Cortex of kidney (tissue), 1 donor: ENCODE results near the gene GPC6.
"Not testable (repeated sequence)": the region's sequence is repeated elsewhere in the genome, so short reads cannot be mapped to it uniquely, and the experiment has no call there.

Experiments
- DNase-seq: peaks from one replicate; lab custom pipeline; 2025; lab: John Stamatoyannopoulos, UW

GPC6 gene

DNA sequence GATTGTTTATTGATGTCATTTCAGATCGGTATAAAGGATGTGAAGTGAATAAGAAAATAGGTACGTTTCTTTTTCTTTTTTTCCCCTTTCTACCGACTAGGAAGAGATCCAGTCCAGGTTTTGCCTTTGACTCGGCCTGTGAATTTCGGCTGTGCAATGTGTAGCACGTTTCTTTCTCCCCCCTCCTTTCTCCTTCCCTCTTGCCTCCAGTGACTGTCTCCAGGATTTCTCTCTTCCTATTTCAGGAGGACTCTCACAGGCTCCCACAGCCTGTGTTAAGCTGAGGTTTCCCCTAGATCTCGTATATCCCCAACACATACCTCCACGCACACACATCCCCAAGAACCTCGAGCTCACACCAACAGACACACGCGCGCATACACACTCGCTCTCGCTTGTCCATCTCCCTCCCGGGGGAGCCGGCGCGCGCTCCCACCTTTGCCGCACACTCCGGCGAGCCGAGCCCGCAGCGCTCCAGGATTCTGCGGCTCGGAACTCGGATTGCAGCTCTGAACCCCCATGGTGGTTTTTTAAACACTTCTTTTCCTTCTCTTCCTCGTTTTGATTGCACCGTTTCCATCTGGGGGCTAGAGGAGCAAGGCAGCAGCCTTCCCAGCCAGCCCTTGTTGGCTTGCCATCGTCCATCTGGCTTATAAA is at the start of gene GPC6:
Gene GPC6 (plus strand): TSS at position 185 of the 657 bp plus-strand sequence.
- no peak for DNase-seq

DNA sequence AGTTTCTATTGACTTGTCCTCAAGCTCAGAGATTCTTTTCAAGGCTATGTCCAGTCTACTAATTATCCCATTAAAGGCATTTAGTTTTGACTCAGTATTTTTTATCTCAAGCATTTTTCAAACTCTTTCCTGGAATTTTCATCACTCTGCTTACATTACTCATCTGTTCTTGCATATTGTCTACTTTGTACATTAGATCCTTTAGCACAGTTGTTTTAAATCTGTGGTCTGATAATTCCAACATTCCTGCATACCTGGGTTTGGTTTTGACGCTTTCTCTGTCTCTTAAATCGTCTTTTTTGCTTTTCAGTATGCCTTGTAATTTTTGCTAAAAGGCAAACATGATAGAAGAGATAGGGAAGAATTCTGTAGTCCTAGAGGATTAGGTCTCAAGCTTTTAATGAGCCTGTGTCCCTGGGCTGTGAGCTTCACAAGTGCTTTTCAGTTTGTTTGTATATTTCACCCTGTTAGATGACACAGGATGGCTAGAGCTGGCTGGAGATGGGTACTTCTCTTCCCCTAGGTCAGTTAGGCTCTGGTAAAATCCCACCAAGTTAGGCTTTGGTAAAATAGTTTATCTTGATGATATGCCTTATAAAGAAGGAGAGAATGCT is 46.1 kb upstream of the GPC6 start:
- no peak for DNase-seq

DNA sequence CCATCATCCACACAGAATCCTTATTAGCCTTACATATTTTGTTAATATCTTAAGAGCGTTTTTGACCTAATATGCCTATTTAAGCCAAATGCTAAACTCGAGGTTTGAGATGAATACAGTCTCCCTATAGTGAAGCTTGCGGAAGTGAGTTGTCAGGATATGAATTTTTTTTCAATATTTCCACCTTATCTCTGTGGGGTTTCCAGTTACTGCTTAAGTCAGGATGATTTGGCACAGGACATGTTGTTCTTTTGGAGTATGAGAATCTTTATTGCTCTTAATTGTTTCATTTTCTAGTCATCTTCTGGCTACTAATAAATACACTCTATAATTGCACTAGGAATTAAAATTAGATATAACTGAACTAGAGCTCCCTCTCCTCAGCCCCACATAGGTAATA is 44.2 kb upstream of the GPC6 start:
- DNase-seq: no peak

DNA sequence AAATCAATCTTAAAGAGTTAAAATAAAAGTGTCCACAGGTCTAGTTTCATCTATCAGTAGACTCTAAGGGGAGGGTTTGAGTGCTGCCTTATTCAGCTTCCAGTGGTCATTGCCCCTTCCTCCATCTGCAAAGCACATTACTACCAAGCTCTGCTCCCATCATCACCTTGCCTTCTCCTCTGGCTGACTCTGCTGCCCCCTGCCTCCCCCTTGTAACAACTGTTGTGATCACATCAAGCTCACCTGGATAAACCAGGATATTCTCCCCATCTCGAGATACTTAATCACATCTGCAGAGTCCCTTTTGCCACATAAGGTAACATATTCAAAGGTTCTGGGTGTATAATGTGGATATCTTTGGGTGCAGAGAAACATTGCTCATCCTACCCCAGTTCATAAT is 43.3 kb upstream of the GPC6 start:
- no peak for DNase-seq

DNA sequence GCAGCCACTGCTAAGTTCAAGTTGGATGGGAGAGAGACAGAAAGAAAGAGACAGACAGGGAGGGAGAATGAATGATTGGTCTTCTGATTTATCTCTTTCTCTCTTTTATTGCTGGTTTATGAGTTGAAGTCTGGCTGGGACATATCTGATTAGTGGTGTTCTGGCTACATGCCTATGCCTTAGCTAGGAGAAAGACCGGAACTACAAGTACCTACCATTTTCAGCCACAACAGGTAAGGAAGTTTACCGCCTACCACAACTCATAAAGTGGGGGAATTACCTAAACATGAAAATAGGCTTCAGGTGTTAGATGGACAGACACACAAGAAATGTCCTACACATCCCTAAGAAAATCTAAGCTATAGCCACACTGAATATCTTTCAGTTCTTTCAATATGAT is 36.6 kb upstream of the GPC6 start:
- no peak for DNase-seq

DNA sequence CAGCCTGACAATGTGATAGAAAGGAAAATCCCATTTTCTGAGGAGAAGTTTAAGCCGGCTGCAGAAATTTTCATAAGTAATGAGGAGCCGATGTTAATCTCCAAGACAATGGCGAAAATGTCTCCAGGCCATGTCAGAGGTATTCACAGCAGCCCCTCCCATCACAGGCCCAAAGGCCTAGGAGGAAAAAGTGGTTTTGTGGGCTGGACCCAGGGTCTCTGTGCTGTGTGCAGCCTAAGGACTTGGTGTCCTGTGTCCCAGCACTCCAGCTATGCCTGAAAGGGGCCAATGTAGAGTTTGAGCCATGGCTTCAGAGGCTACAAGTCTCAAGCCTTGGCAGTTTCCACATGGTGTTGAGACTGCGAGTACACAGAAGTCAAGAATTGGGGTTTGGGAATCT is 32.9 kb upstream of the GPC6 start:
- DNase-seq: no peak

DNA sequence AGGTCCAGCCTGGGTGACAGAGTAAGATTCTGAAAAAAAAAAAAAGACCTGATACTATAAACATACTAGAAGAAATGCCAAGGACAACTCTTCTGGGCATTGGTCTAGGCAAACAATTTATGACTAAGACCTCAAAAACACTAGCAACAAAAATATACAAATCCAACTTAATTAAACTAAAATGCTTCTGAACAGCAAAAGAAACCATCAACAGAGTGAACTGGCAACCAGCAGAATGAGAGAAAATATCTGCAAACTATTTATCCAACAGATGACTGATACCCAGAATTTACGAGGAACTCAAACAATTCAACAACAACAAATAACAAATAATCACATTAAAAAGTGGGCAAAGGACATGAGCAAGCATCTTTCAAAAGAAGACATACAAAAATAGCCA is 26.8 kb upstream of the GPC6 start:
- DNase-seq: no peak

DNA sequence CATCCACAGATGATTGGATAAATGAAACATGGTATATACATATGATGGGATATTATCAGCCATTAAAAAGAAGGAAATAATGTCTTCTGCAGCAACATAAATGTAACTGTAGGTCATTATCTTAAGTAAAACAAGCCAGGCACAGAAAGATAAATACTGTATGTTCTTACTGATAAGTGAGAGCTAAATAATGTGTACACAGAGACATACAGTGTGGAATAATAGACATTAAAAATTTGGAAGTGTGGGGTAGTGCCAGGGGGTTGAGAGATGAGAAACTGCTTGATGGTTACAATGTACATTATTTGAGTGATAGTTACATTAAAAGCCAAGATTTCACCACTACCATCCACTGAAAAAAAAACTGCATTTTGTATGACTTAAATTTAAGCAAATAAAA is 26.0 kb upstream of the GPC6 start:
- no peak for DNase-seq

DNA sequence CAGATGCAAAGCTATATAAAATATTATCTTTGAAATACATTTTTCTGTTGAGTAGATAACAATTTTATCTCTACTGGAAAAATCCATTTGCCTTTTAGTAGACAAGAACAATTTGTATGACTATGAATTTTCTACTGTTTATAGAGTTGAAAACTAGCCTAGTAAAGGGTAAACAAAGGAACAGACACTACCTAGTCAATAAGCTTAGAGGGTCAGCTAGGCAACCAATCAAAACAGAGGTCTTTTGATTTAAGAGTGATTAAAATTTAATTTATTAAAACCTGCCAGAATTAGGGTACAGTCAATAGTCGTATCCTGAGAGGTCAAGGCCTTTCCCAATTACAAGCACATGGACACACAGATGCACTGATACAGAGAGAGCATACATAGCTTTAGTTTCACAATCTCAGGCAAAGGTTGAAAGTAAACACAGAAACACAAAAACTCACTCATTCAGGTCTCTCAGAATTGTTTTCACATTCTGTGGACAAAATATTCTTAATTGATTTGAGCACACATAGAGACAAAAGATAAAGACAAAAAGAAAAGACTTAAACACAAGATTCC is 24.5 kb upstream of the GPC6 start:
- no peak for DNase-seq

DNA sequence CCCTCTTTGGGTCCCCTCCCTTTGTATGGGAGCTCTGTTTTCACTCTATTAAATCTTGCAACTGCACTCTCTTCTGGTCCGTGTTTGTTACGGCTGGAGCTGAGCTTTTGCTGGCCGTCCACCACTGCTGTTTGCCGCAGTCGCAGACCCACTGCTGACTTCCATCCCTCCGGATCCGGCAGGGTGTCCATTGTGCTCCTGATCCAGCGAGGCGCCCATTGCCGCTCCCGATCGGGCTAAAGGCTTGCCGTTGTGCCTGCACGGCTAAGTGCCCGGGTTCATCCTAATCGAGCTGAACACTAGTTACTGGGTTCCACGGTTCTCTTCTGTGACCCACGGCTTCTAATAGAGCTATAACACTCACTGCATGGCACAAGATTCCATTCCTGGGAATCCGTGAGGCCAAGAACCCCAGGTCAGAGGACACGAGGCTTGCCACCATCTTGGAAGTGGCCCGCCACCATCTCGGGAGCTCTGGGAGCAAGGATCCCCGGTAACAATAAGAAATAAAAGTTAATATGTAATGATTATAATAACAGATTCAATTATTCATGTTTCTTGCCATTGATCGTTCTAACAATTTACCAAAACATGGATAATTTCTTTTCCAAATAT is 19.7 kb upstream of the GPC6 start:
- DNase-seq: not testable (repeated sequence)

DNA sequence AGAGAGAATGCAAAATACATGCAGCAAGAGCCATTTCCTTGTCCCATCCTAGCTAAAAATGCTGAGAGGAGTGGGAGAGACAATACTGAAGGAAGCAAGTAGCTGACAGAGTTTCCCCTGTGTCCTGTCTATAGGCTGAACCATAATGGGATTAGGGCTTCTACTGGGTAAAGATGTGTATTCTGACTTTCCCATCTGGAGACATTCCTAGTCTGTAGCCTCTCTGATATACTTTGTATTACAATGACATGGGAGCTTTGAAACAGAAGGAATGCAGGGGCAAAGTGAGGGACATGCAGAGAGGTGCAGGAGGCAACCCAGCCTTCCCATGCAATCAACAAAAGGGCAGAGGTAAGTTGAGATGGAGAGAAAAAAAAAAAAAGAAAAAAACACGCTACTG is 10.5 kb upstream of the GPC6 start:
- DNase-seq: no peak

DNA sequence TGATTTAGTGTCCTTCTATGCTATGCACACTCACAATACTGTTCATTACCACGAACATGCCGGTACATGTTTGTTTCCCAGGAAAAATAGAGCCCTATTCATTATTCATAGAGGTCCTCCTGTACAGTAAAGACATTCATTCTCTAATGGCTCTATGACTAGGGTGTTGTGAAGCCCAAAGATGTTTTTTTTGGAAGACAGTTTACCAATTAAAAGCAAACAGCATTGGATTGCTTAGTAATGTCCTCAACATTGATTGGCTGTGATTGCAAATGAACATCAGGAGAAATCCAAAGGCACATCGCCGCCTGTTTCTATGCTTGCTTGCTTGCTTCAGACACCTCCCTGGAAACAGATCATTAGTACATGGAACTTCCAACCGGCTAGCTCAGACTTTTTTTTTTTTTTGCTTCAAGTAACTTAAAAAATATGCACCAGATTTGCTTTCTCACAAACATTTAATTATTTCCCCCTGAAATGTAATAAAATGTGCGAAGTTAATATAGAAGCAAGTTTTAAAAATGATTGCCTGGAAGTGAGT is 8.8 kb upstream of the GPC6 start:
- DNase-seq: no peak

DNA sequence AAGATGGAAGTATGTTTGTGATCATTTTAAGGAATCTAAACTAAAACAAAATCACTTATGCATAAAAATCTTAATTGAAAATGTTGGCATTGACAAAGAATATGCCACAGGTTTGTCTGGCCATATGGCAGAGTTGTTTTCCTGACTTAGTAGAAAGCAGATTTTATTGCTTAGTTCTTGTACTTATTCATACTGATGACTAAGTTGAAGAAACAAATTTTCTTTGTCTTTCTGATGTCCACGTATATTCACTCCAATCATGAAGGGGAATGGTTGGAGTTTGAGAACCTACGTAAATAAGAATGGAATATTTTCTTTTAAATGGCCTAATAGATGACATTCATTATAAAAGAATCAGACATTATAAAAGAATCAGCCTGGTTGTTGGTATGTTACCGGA is 8.0 kb upstream of the GPC6 start:
- no peak for DNase-seq

DNA sequence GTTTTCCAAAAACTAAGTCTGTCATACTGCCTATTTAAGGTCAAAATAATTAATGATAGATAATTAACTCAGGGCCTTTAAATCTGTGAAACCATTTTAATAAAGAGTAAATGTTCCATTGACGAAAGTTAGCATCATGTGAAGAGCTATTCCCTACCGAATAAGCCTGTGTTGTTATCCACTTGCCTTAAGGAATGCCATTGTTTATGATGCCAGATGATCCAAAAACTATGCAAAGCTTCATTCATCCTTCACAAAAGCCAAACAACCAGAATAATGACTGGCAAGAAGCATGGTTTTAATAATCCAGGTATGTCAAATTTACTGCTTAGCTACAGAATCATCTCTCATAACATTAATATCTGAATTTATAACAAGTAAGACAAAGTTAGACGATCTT is 6.5 kb upstream of the GPC6 start:
- DNase-seq: no peak

DNA sequence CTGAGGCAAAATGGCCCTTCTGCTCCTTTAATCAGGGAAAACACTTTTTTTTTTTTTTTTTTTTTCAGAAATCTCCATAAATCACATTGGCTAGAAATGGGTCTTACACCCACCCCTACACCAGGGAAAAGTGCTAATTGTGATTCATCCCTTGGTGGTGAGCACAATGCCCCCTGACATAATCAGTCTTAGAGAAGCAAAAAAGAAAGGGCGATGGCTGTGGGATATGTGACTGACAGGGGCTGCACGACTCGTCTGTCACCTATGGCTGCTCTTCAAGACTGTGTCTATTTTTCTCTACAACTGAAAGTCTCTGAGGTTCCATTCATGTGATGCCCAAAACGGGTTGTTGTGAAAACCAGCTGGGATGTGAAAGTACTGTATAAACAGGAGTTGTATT is 3.6 kb upstream of the GPC6 start:
- DNase-seq: no peak

DNA sequence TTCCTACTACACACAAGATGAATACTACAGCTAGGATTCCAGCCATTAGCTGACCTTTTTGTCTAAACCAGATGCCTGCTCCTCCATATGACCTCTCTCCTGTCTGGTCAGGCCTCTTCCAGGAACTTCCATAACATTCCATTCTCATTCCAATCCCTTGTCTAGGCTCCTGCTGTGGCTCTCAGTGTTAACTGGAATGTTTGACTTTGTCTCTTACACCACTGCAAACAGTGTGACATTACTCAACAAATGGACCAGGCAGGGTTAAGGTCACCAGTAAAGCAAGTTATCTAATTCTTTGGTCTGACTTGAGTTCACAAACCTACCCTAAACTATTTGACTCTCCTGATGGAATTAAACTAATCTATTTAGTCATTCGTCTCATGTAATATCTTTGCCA is 2.1 kb upstream of the GPC6 start:
- no peak for DNase-seq

DNA sequence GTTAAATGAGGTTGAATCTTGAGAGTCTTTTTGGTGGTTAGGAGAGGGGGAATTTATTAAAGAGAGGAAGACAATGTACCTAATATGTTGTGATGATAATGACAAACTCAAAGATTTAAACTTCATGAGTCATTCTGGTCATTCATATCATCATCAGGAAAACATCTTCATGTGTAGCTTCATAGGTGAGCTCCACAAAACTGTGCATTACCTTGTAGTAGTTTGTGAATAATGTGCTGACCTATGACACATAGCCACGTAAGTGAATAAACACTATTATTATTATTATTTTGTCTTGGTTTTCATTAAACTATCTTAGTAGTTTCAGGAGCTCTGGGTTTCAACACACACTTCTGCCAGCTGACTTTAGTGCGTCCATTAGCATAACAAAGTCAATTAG is 997 bp upstream of the GPC6 start:
- DNase-seq: no peak

DNA sequence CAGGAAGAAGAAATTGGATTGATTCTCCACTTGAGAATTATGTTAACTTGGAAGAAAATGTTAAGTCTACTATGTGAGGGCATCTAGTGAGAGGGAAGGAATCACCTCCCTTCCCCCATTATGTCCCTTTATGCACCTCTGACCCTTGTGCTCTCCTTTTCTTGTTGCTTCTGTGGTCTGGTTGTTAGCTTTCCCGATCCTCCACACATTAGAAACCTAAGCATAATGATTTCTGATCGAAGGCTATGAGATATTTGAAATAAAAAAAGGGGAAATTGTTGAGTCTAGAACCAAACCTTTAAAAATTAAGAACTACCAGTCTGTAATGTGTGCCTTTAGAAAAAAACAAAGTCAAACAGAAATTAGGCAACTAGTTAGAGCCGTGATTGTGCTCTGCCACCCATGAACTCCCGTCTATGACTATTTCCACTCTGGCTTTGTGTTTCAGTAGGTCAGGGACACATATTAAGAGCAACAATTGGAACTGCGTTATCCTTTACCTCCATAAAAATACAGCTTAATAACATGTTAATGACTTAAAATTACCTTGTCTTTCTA is 463 bp upstream of the GPC6 start:
- no peak for DNase-seq

DNA sequence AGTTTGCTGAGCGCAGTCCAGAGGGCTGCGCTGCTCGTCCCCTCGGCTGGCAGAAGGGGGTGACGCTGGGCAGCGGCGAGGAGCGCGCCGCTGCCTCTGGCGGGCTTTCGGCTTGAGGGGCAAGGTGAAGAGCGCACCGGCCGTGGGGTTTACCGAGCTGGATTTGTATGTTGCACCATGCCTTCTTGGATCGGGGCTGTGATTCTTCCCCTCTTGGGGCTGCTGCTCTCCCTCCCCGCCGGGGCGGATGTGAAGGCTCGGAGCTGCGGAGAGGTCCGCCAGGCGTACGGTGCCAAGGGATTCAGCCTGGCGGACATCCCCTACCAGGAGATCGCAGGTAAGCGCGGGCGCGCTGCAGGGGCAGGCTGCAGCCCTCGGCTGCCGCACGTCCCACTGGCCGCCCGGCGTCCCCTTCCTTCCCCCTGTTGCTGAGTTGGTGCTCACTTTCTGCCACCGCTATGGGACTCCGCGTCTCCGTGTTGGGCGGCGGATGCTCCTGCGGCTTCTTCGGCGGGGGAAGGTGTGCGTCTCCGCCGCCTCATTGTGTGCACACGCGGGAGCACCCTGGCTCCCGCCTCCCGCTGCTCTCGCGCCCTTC is 772 bp downstream of the GPC6 start:
- no peak for DNase-seq

DNA sequence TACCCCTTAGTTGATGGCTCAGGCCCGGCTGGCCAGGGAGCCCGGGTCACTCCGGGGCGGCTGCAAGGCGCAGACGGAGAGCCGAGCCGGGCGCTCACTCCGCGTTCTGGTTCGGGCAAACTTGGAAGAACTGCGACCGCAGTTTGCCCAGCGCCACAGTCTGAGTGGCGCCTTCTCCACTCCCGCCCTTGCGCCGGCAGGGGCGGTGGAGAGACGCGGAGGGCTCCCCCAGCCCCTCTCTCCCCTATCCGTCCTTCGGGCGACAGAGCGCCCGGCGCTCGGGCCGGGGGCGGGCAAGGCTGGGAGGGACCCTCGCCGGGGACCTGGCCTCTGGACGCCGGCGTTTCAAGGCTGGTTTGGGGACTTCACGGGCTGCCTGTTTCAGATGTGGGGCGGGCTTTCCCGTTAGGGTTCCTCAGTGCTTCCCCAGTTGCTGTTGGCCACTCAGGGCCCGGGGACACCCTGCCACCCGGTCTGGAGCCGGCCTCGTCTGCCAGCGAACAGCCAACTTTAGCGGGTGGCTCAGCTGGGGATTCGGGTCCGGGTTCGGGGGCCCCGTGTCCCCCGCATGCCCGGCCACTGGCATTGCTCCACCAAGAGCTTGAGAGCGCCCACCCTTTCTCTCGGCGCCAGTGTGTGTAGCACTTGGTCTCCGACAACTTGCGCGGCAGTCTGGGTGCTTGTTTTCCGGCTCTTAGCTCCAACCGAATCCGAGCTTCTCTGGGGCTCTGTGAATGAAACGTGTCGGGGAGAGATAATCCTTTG is 1.5 kb downstream of the GPC6 start:
- no peak for DNase-seq

DNA sequence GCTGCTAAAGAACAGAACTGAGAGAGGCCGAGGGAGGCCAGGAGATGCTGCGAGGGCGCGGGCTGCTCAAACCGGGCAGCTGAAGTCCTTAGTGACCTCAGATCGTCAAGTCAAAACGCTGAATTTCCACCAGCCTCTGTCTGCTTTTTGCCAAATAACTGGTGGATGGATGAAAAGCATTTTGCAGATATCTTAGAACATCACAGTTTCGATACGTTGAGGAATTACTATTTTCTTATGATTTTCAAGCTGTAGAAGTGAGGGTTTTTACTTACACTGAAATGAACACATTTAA is 2.0 kb downstream of the GPC6 start:
- DNase-seq: no peak

DNA sequence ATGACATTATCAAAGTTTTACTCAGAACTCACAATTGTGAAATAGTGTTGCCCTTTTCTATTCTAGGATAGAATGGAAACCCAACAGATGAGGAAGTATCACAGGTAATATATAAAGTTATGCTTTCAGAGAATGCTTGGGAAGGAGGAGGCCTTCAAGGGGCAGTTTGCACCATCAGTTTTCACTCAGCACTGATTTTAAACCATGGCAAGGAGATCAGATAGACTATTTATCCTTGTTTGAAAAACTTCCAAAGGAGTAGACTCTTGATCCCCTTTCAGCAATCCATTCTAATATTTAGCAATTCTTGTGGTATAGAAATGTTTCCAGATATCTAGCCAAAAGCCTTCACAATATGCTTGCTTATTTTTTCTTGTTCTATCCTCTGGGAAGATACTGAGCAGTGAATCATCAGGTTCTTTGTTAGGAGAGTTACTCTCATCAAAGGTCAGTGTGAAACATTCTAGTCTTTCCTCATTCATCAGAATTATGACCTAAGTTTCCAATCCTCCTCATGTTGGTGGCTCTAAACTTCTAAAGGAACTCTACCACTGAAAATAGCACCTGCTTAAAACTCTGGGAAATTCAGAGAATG is 3.8 kb downstream of the GPC6 start:
- no peak for DNase-seq
